ENCODE data around the gene LRRC8E.
"Not testable (repeated sequence)": the region's sequence is repeated elsewhere in the genome, so short reads cannot be mapped to it uniquely, and the experiment has no call there.

The LRRC8E gene

GRCh38 chr19:7911508-7912143, 23.3 kb downstream of the LRRC8E start:
- no peak for DNase-seq
- Mint-ChIP-seq H3K4me1 (peaks cover 11% of the 10 kb centered on the region), H3K27me3 (peaks cover 12% of the 10 kb centered on the region), H3K9me3 (no peaks in the 10 kb centered on the region), H3K36me3 (ENCODE audit: low read depth) (peaks cover 10% of the 10 kb centered on the region), H3K4me3 (no peak overlapping the region), H3K27ac (no peak overlapping the region)
- no peak for ATAC-seq

GRCh38 chr19:7912144-7912696, 23.9 kb downstream of the LRRC8E start:
- Mint-ChIP-seq H3K27ac (no peak overlapping the region), H3K4me3 (no peak overlapping the region), H3K9me3 (no peaks in the 10 kb centered on the region), H3K27me3 (peaks cover 15% of the 10 kb centered on the region), H3K4me1 (peaks cover 13% of the 10 kb centered on the region), H3K36me3 (ENCODE audit: low read depth) (peaks cover 10% of the 10 kb centered on the region)
- DNase-seq, result no peak
- no peak for ATAC-seq

- H3K27me3 Mint-ChIP-seq, result peaks cover 17% of the 10 kb centered on the region
- H3K27ac Mint-ChIP-seq, result no peak overlapping the region
- no peak for DNase-seq
- peaks cover 12% of the 10 kb centered on the region for H3K4me1 Mint-ChIP-seq
- no peak for ATAC-seq
- no peaks in the 10 kb centered on the region for H3K9me3 Mint-ChIP-seq
- H3K4me3 Mint-ChIP-seq, result no peak overlapping the region
- H3K36me3 Mint-ChIP-seq (ENCODE audit: low read depth), result peaks cover 10% of the 10 kb centered on the region
Measured at GRCh38 chr19:7912697-7913564, 24.6 kb downstream of the LRRC8E start.

GRCh38 chr19:7913652-7914051, 25.3 kb downstream of the LRRC8E start:
- no peak overlapping the region for H3K4me3 Mint-ChIP-seq
- H3K36me3 Mint-ChIP-seq (ENCODE audit: low read depth), result peaks cover 10% of the 10 kb centered on the region
- H3K27ac Mint-ChIP-seq, result no peak overlapping the region
- no peaks in the 10 kb centered on the region for H3K9me3 Mint-ChIP-seq
- ATAC-seq (no peak), DNase-seq (no peak)
- H3K27me3 Mint-ChIP-seq, result peaks cover 24% of the 10 kb centered on the region
- peaks cover 16% of the 10 kb centered on the region for H3K4me1 Mint-ChIP-seq

GRCh38 chr19:7914099-7914498, 25.8 kb downstream of the LRRC8E start:
- no peak overlapping the region for H3K4me3 Mint-ChIP-seq
- H3K27me3 Mint-ChIP-seq, result peaks cover 26% of the 10 kb centered on the region
- no peaks in the 10 kb centered on the region for H3K9me3 Mint-ChIP-seq

GRCh38 chr19:7914598-7915045, 26.3 kb downstream of the LRRC8E start, which contains the start of gene TGFBR3L:
TGFBR3L (plus strand) TSS chr19:7914830.
- Mint-ChIP-seq H3K4me3 (peak within 1 kb of the TSS; percentile 61), H3K27me3 (peaks cover 29% of the 10 kb centered on the region), H3K4me1 (peaks cover 18% of the 10 kb centered on the region), H3K27ac (no peak within 1 kb of the TSS), H3K9me3 (no peaks in the 10 kb centered on the region), H3K36me3 (ENCODE audit: low read depth) (peaks cover 10% of the 10 kb centered on the region)
- no peak for ATAC-seq
- DNase-seq, result no peak

More at GRCh38 chr19:7914099-7914498, 25.8 kb downstream of the LRRC8E start:
- Mint-ChIP-seq H3K4me1 (peaks cover 16% of the 10 kb centered on the region), H3K36me3 (ENCODE audit: low read depth) (peaks cover 10% of the 10 kb centered on the region), H3K27ac (no peak overlapping the region)
- DNase-seq (no peak), ATAC-seq (no peak)

GRCh38 chr19:7915250-7916102, 27.2 kb downstream of the LRRC8E start:
- Mint-ChIP-seq H3K36me3 (ENCODE audit: low read depth) (peaks cover 10% of the 10 kb centered on the region), H3K9me3 (no peaks in the 10 kb centered on the region), H3K4me1 (peaks cover 23% of the 10 kb centered on the region), H3K27ac (no peak overlapping the region), H3K27me3 (peaks cover 34% of the 10 kb centered on the region), H3K4me3 (peak overlapping the region; percentile 61)
- DNase-seq, result no peak
- no peak for ATAC-seq

- no peak overlapping the region for H3K27ac Mint-ChIP-seq
- peaks cover 27% of the 10 kb centered on the region for H3K4me1 Mint-ChIP-seq
- H3K9me3 Mint-ChIP-seq, result no peaks in the 10 kb centered on the region
- peaks cover 6% of the 10 kb centered on the region for H3K36me3 Mint-ChIP-seq (ENCODE audit: low read depth)
- DNase-seq (peak; percentile 71), ATAC-seq (peak; percentile 6)
- peak overlapping the region; percentile 70 for H3K4me3 Mint-ChIP-seq
- H3K27me3 Mint-ChIP-seq, result peaks cover 34% of the 10 kb centered on the region
Measured at GRCh38 chr19:7916103-7916954, 28.0 kb downstream of the LRRC8E start.

GRCh38 chr19:7916955-7917266, 28.6 kb downstream of the LRRC8E start:
- Mint-ChIP-seq H3K36me3 (ENCODE audit: low read depth) (peaks cover 5% of the 10 kb centered on the region), H3K27me3 (peaks cover 34% of the 10 kb centered on the region), H3K9me3 (no peaks in the 10 kb centered on the region), H3K27ac (peak overlapping the region; percentile 39), H3K4me3 (peak overlapping the region; percentile 70), H3K4me1 (peaks cover 27% of the 10 kb centered on the region)
- ATAC-seq (no peak), DNase-seq (no peak)

GRCh38 chr19:7917267-7918061, 29.2 kb downstream of the LRRC8E start:
- Mint-ChIP-seq H3K4me3 (peak overlapping the region; percentile 70), H3K9me3 (no peaks in the 10 kb centered on the region), H3K27me3 (peaks cover 34% of the 10 kb centered on the region), H3K27ac (no peak overlapping the region), H3K36me3 (ENCODE audit: low read depth) (peaks cover 3% of the 10 kb centered on the region), H3K4me1 (peaks cover 30% of the 10 kb centered on the region)
- peak; percentile 66 for DNase-seq
- peak; percentile 35 for ATAC-seq

GRCh38 chr19:7918062-7918614, 29.8 kb downstream of the LRRC8E start:
- H3K27ac Mint-ChIP-seq; H3K9me3 Mint-ChIP-seq; H3K36me3 Mint-ChIP-seq (ENCODE audit: low read depth); DNase-seq; ATAC-seq: not testable (repeated sequence)
- peaks cover 30% of the 10 kb centered on the region for H3K4me1 Mint-ChIP-seq
- H3K27me3 Mint-ChIP-seq, result peaks cover 34% of the 10 kb centered on the region
- H3K4me3 Mint-ChIP-seq, result peak overlapping the region; percentile 43

GRCh38 chr19:7918615-7919421, 30.5 kb downstream of the LRRC8E start:
- H3K4me3 Mint-ChIP-seq, result no peak overlapping the region
- H3K36me3 Mint-ChIP-seq (ENCODE audit: low read depth), result no peaks in the 10 kb centered on the region
- no peak for ATAC-seq
- H3K27ac Mint-ChIP-seq, result no peak overlapping the region
- H3K4me1 Mint-ChIP-seq, result peaks cover 30% of the 10 kb centered on the region
- DNase-seq, result no peak
- H3K27me3 Mint-ChIP-seq, result peaks cover 34% of the 10 kb centered on the region
- no peaks in the 10 kb centered on the region for H3K9me3 Mint-ChIP-seq
